CD14-positive monocyte (primary cell): ENCODE data around the gene TECPR2. TPM values are rescaled to one million over a fixed set of nuclear protein-coding genes. Genes with fewer than 3 reads are reported as not detected.

Experiments used
- DNase-seq, 3 donors: peaks; one replicate each; pipeline ENCODE4 v3.0.0-alpha.2; 2011 to 2022
- H2AFZ ChIP-seq: 2 replicates; pipeline ENCODE4 v1.6.0; 2012; ENCODE audit warnings: mild to moderate bottlenecking, low read depth, low read length, inconsistent platforms; ENCODE audit not compliant: insufficient read depth, poor library complexity, severe bottlenecking
- H3K27ac ChIP-seq, 2 donors: 1 replicate in 1 of 2; 2 replicates in 1 of 2; pipeline ENCODE4 v1.5.1; 2012 to 2013; ENCODE audit warnings: low read length in 2 of 2, control low read depth in 1 of 2, inconsistent platforms in 1 of 2, low read depth in 1 of 2, mild to moderate bottlenecking in 1 of 2
- H3K27me3 ChIP-seq, 2 donors: one replicate each; pipeline versions ENCODE4 v1.6.0 to v1.6.1; 2011 to 2013; ENCODE audit warnings: low read length in 2 of 2; ENCODE audit not compliant: control insufficient read depth in 2 of 2, insufficient read depth in 2 of 2
- H3K36me3 ChIP-seq, 2 donors: replicated peaks in 1 of 2; 1 replicate in 1 of 2; 2 replicates in 1 of 2; pipeline versions ENCODE4 v1.5.1 to v1.6.1; 2012 to 2013; ENCODE audit warnings: low read length in 2 of 2, control low read depth in 1 of 2, inconsistent platforms in 1 of 2, mild to moderate bottlenecking in 1 of 2; ENCODE audit not compliant: insufficient read depth in 2 of 2, control insufficient read depth in 1 of 2
- H3K4me1 ChIP-seq, 2 donors: 1 replicate in 1 of 2; 2 replicates in 1 of 2; pipeline versions ENCODE4 v1.5.1 to v1.6.1; 2012 to 2013; ENCODE audit warnings: low read length in 2 of 2, control low read depth in 1 of 2, inconsistent platforms in 1 of 2, mild to moderate bottlenecking in 1 of 2, moderate library complexity in 1 of 2; ENCODE audit not compliant: insufficient read depth in 2 of 2, control insufficient read depth in 1 of 2
- H3K4me2 ChIP-seq: replicated peaks from 2 replicates; pipeline ENCODE3; 2012; ENCODE audit warnings: low read length, moderate library complexity, mild to moderate bottlenecking; ENCODE audit not compliant: poor library complexity, severe bottlenecking; ENCODE audit errors: extremely low read depth
- H3K4me3 ChIP-seq, 3 experiments: fragments of 200-600 bp in 1 of 3; sonication (generic) in 1 of 3; replicated peaks in 1 of 3; 1 replicate in 2 of 3; 2 replicates in 1 of 3; pipeline ENCODE4 v1.5.1; 2011 to 2013; ENCODE audit warnings: low read length in 3 of 3, mild to moderate bottlenecking in 3 of 3, control low read depth in 2 of 3, low read depth in 2 of 3, inconsistent platforms in 1 of 3, moderate library complexity in 1 of 3
- H3K79me2 ChIP-seq: 2 replicates; pipeline ENCODE4 v1.6.0; 2012; ENCODE audit warnings: mild to moderate bottlenecking, control low read depth, inconsistent platforms, low read length, moderate library complexity; ENCODE audit not compliant: insufficient read depth
- H3K9ac ChIP-seq: 2 replicates; pipeline ENCODE4 v1.6.0; 2017; ENCODE audit warnings: low read length, mild to moderate bottlenecking; ENCODE audit not compliant: insufficient read depth, poor library complexity, severe bottlenecking
- H3K9me3 ChIP-seq, 2 donors: replicated peaks in 1 of 2; 1 replicate in 1 of 2; 2 replicates in 1 of 2; pipeline versions ENCODE4 v1.5.1 to v1.6.1; 2012 to 2013; ENCODE audit warnings: low read length in 2 of 2, control low read depth in 1 of 2; ENCODE audit not compliant: control insufficient read depth in 1 of 2, insufficient read depth in 1 of 2
- H4K20me1 ChIP-seq: 2 replicates; pipeline ENCODE4 v1.6.0; 2012; ENCODE audit warnings: mild to moderate bottlenecking, low read length, control low read depth, moderate library complexity; ENCODE audit not compliant: insufficient read depth
- H3K27ac Mint-ChIP-seq, 7 donors: one replicate each; pipeline ENCODE4 v1.8.0; 2020; ENCODE audit warnings: mild to moderate bottlenecking in 7 of 7, mixed read lengths in 7 of 7, moderate library complexity in 6 of 7, inconsistent platforms in 2 of 7
- H3K27me3 Mint-ChIP-seq, 3 donors: one replicate each; pipeline ENCODE4 v1.8.0; 2021 to 2022; ENCODE audit warnings: low read depth in 3 of 3, mild to moderate bottlenecking in 3 of 3, mixed read lengths in 3 of 3, moderate library complexity in 3 of 3, inconsistent platforms in 1 of 3
- H3K36me3 Mint-ChIP-seq, 2 donors: one replicate each; pipeline ENCODE4 v1.8.0; 2020; ENCODE audit warnings: mixed read lengths in 2 of 2, inconsistent platforms in 1 of 2, mild to moderate bottlenecking in 1 of 2
- H3K4me1 Mint-ChIP-seq: one replicate; pipeline ENCODE4 v1.8.0; 2020; ENCODE audit warnings: mild to moderate bottlenecking, mixed read lengths
- H3K4me3 Mint-ChIP-seq, 2 donors: one replicate each; pipeline ENCODE4 v1.8.0; 2020; ENCODE audit warnings: mild to moderate bottlenecking in 2 of 2, mixed read lengths in 2 of 2, moderate library complexity in 1 of 2
- H3K9me3 Mint-ChIP-seq, 7 donors: one replicate each; pipeline ENCODE4 v1.8.0; 2020 to 2022; ENCODE audit warnings: mixed read lengths in 7 of 7, mild to moderate bottlenecking in 6 of 7, moderate library complexity in 6 of 7, inconsistent platforms in 2 of 7
- CTCF ChIP-seq: fragments of 200-600 bp; IDR thresholded peaks from one replicate; pipeline ENCODE4 v1.8.0; 2022; ENCODE audit warnings: antibody characterized with exemption, mild to moderate bottlenecking
- WGBS: methylation state at CpG from one replicate; pipeline ENCODE4 v1.1.5; 2013; ENCODE audit warnings: missing lambda C conversion rate; ENCODE audit not compliant: insufficient coverage; 5-methylcytosine and 5-hydroxymethylcytosine counted together
- intact Hi-C, 2 donors: fragments of 100-400 bp; cut with micrococcal nuclease; formaldehyde crosslinking; loops; one replicate each; pipeline versions ENCODE4 v1.15.0 to v1.15.1; 2023
- polyA plus RNA-seq, 3 donors: library from polyadenylated mRNA; depleted of rRNA in 1 of 3; unstranded in 2 of 3; stranded (reverse) in 1 of 3; fragments of 300-500 nt in 2 of 3; fragments of >200 nt in 1 of 3; fragmentation: Illumina TruSeq in 2 of 3; gene quantifications; 1 replicate in 2 of 3; 2 replicates in 1 of 3; pipeline ENCODE4 v1.2.3, GENCODE V29; 2012 to 2021

Gene TECPR2
- polyA plus RNA-seq, 3 donors: 2.8 to 10.4 (median 6.4) TPM

GRCh38 chr14:102541771-102542170 lies 179.0 kb downstream of the TECPR2 start:
- H3K4me1 Mint-ChIP-seq: peaks cover 16% of the 10 kb centered on the region
- Histone ChIP-seq H3K9ac (no peak overlapping the region), H2AFZ (no peak overlapping the region), H3K36me3 (no peaks in the 10 kb centered on the region), H3K4me2 (no peak overlapping the region), H3K4me1 (peaks cover 11 to 22% of the 10 kb centered on the region in 2 donors), H3K27ac (no peak overlapping the region), H3K9me3 (peaks cover 0 to 5% of the 10 kb centered on the region in 2 donors), H3K4me3 (no peak overlapping the region), H4K20me1 (no peaks in the 10 kb centered on the region), H3K79me2 (no peaks in the 10 kb centered on the region), H3K27me3 (peaks cover 16 to 38% of the 10 kb centered on the region in 2 donors)
- intact Hi-C loops: no loop called here
- no peak overlapping the region for H3K27ac Mint-ChIP-seq
- no peak for DNase-seq
- 83% methylated on average over 6 of the region's 10 CpGs for WGBS
- no peak for TF ChIP-seq CTCF
- H3K9me3 Mint-ChIP-seq: peaks cover 0 to 9% (median 3%) of the 10 kb centered on the region in 7 donors
- peaks cover 7% of the 10 kb centered on the region in 2 donors for H3K36me3 Mint-ChIP-seq
- no peak overlapping the region for H3K4me3 Mint-ChIP-seq
- peaks cover 32 to 49% (median 38%) of the 10 kb centered on the region in 3 donors for H3K27me3 Mint-ChIP-seq

DNA sequence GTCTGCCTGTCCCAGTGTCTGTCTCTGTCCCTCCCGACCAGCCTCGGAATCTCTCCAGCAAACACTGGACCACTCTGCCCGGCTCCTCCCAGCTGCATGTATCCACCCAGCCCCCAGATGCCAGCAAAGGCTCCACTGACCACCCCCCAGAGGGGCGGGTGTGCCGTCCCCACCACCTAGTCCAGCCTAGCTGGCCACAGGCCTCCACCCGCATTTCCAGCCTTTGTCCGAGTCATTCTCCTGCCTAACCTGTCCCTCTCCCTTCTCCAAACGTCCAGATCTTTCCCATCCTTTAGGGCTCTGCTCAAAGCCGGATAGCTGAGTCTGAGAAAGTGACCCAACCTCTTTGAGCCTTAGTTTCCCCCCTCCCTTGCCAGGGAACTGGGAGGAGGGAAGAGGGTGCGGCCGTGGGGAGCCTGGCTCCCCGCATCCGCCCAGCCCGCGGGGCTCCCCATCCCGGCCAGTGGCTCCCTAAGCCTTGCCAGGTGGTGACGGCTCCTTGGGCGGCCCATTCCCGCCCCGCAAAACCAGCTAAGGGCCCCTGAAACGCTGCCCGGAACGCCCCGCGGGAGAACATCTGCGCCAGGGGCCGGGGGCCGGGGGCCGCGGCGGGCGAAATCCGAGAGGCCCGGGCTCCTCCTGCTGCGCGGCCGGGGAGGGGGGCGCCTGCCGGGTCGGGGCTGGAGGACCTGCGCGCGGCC lies 181.5 kb downstream of the TECPR2 start:
- Histone ChIP-seq H3K27ac (no peak overlapping the region), H3K36me3 (no peaks in the 10 kb centered on the region), H4K20me1 (no peaks in the 10 kb centered on the region), H2AFZ (peak overlapping the region; percentile 69), H3K79me2 (no peaks in the 10 kb centered on the region), H3K27me3 (peaks cover 16 to 42% of the 10 kb centered on the region in 2 donors), H3K9ac (peak overlapping the region; percentile 25), H3K4me2 (peak overlapping the region; percentile 51), H3K4me3 (peak overlapping the region in 1 of 3 experiments; percentile 47), H3K4me1 (peaks cover 15 to 24% of the 10 kb centered on the region in 2 donors), H3K9me3 (peaks cover 0 to 5% of the 10 kb centered on the region in 2 donors)
- Mint-ChIP-seq H3K4me1 (peaks cover 20% of the 10 kb centered on the region), H3K36me3 (peaks cover 7% of the 10 kb centered on the region in 2 donors), H3K27ac (no peak overlapping the region), H3K9me3 (peaks cover 0 to 9% (median 4%) of the 10 kb centered on the region in 7 donors), H3K4me3 (peak overlapping the region in 1 of 2 donors; percentile 76), H3K27me3 (peaks cover 46 to 69% (median 49%) of the 10 kb centered on the region in 3 donors)
- intact Hi-C loops: no loop called here
- 21% methylated on average over 39 of the region's 43 CpGs for WGBS
- no peak for DNase-seq
- no peak for TF ChIP-seq CTCF
